SKM-1 (cell line): ENCODE data around the gene TDRD6.
A peak's percentile ranks its signal among the peaks of the same experiment; 100 is the strongest.
"Not testable (repeated sequence)": the region's sequence is repeated elsewhere in the genome, so short reads cannot be mapped to it uniquely, and the experiment has no call there.

ENCODE experiments used
- DNase-seq: peaks from one replicate; lab custom pipeline; 2025; ENCODE audit not compliant: unreplicated experiment; lab: John Stamatoyannopoulos, UW

TDRD6 gene, protein sequence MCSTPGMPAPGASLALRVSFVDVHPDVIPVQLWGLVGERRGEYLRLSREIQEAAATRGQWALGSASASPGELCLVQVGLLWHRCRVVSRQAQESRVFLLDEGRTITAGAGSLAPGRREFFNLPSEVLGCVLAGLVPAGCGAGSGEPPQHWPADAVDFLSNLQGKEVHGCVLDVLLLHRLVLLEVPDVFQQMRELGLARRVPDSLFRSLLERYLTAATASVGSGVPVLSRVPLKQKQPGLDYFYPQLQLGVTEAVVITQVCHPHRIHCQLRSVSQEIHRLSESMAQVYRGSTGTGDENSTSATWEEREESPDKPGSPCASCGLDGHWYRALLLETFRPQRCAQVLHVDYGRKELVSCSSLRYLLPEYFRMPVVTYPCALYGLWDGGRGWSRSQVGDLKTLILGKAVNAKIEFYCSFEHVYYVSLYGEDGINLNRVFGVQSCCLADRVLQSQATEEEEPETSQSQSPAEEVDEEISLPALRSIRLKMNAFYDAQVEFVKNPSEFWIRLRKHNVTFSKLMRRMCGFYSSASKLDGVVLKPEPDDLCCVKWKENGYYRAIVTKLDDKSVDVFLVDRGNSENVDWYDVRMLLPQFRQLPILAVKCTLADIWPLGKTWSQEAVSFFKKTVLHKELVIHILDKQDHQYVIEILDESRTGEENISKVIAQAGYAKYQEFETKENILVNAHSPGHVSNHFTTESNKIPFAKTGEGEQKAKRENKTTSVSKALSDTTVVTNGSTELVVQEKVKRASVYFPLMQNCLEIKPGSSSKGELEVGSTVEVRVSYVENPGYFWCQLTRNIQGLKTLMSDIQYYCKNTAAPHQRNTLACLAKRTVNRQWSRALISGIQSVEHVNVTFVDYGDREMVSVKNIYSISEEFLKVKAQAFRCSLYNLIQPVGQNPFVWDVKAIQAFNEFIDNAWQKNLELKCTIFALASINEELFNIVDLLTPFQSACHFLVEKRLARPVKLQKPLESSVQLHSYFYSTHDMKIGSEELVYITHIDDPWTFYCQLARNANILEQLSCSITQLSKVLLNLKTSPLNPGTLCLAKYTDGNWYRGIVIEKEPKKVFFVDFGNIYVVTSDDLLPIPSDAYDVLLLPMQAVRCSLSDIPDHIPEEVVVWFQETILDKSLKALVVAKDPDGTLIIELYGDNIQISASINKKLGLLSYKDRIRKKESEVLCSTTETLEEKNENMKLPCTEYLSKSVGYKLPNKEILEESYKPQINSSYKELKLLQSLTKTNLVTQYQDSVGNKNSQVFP (N-terminal part only)

DNA sequence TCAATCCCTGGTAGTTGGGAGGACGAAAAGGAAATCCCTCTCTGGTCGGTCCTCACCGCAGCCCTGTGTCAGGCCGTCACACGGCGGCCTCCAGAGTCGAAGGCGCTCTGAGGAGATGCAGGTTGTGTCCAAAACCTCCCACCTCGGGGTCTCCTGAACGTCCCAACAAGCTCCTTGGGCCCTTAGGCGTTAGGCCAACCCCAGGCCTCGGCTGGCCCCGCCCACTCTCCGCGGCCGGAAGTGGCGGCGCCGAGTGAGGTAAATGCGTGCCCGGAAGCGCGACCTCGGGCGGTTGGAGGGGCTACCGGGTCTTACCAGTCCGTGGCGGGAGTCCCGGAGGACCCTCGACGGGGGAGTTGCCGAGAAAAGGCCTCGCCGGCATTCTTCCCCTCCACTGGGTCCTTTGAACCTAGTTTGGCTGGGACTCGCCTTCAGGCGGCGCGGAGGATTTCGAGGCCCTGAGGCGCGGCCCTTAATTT lies at the start of gene TDRD6:
Gene TDRD6 (plus strand): TSS at position 267 of the 479 bp plus-strand sequence. CDS start 244 bp downstream, outside the sequence.
- DNase-seq, result no peak

DNA sequence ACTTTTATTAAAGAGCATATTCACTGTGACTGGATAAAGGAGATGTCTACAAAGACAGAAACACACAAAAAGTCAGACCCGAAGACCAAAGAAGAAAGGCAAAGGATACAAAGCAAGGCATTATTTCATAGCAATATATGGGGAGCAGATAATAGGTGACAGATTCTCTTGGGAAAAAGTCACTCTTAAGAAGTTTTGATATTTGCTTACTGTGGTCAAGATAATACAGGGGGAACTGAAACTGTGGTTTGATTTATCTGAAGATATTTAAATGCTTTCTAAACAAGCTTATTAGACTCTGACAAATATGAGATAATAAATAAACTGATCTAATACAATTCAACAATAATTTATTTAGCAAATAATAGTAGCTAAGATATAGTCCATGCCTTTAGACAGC lies 49.8 kb upstream of the TDRD6 start:
- DNase-seq, result no peak

DNA sequence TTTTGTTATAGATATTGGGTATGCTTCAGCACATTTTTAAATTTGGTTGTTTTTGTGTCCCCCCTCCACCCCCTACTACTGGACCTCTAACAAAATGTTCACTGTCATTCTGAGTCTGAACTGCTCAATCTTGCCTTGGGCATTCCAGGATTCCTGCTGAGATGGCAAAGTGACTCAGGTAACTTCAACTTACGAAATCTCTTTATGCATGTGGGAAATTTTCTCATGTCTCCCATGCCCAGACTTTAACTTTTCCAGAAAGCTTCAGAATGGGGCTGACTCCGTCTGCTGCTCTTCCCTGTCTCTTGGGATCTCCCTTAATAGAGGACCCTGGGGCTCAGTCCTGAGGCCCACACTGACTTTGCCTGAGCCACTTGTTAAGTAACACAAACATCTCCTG lies 49.0 kb upstream of the TDRD6 start:
- no peak for DNase-seq

DNA sequence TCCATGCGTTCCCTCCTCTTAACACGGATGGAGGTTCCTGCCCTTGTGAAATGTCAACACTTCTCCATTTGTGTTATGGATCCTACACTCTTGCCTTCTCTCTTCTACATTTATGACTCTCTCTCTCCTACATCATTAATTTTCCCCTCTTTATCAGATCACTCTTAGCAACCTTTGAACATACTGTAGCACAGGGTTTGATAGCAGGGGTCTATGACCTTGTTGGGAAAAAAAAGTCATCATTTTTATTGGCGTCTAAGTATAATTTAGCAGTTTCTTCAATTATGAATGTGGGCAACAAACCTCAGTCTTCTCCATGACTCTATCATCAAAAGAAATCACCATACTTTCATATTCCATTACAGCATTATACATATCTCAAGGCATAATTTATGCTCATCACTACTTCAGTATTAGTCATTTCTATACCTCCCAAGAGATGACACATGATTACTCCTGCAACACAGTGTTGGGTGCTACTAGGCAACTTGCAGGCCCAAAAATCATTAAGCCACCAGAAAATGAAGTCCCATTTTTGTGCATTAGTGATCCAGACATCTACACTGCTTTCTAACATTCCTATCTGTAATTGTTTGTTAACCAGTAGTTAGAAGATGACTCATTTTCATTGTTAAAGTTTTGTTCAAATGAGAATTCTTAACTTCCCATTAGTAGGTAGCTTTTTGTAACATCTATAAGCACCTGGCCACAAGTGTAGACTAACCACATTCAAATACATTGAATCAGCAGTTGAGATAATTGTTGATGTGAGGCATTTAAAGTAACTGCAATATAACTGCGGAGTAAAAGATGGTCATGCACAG lies 44.5 kb upstream of the TDRD6 start:
- no peak for DNase-seq

DNA sequence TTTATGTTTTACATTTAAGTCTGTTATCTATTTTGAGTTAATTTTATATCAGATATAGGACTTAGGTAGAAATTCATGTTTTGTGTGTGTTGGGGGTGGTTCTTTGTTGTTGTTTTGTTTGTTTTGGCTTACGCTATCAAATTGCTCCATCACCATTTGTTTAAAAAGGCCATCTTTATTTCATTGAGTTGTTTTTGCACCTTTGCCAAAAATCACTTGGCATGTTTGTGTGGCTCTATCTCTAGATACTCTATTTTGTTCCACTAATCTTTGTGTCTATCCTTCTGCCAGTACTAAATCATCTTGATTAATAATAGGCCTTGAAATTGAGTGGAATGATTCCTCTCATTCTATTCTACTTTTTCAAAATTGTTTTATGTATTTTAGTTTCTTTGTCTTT lies 42.4 kb upstream of the TDRD6 start:
- DNase-seq, result no peak

DNA sequence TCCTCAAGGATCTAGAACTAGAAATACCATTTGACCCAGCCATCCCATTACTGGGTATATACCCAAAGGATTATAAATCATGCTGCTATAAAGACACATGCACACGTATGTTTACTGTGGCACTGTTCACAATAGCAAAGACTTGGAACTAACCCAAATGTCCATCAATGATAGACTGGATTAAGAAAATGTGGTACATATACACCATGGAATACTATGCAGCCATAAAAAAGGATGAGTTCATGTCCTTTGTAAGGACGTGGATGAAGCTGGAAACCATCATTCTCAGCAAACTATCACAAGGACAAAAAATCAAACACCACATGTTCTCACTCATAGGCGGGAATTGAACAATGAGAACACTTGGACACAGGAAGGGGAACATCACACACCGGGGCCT lies 39.6 kb upstream of the TDRD6 start:
- DNase-seq, result not testable (repeated sequence)

DNA sequence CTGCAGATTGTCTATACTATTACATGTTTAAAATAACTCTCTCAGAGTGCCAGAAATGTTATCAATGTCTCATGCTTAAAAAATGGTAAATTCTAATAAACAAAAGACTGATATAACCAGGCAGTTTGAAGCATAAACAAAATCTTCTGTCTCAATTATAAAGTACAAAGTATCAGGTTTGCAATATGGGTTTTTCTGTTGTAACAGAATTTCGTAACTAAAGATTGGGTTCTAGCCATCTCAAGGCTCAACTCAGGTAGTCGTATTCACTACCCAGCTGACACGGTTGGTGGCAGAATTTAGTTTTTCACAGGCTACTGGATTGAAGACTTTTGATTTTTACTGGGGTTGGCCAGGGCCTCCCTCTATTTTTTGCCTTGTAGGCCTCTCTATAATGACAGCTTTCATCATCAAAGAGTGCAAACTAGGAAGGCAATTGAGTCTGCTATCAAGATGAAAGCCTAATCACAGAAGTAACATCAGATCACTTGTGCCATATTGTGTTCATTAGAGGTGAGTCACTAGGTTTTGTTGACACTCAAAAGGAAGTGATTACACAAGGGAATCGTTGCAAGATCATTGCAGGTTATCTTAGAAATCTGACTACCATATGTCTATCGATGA lies 38.7 kb upstream of the TDRD6 start:
- DNase-seq, result no peak

DNA sequence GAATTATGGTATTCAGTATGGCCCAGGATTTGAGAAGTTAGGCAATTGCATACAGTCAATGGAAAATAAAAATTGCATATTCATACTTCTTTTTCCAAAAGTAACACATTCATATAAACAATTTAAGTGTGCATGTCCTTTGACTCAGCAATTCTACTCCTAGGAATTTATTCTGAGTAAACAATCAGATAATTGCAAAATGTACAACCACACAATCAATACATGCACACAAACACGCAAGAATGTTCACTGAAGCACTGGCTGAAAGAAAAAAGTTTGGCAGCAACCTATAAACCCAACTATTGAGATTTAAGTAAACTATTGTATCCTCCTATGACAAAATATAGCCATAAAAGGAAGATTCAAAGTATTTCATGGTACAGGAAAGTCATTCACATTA lies 36.7 kb upstream of the TDRD6 start:
- no peak for DNase-seq

DNA sequence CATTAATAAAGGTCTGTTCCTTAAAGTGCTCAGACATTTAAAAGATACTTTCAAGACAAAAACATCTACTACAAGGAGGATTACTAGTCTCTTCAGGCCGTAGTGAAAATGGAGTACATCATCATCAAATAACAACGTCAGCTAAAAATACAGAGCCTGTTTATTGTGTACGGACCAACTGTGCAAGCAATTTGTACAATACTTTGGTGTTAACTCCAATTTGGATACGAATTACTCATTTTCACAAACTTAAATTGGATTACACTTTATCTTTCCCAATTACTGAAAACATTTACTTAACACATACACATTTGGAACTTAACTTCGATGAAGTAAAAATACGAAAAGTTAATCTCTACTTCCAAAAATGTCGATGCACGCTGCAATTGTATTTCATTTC lies 35.9 kb upstream of the TDRD6 start:
- no peak for DNase-seq

DNA sequence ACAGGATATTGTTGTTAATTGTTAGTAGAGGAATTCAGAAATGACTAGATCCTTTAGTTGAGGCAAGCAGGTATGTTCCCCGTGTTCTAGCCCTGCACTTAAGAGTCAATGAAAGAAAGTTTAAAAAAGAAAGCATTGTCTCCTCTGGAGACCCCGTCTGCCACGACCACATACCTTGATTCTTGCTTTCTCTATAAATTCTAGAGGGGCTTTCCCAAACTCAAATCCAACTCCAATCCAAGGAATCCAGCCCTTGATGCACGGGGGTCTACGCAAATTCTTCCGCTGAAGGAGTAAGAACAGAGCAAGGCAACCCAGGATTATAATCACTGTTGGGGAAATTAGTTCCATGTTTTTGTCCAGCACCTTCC lies 35.5 kb upstream of the TDRD6 start:
- no peak for DNase-seq

DNA sequence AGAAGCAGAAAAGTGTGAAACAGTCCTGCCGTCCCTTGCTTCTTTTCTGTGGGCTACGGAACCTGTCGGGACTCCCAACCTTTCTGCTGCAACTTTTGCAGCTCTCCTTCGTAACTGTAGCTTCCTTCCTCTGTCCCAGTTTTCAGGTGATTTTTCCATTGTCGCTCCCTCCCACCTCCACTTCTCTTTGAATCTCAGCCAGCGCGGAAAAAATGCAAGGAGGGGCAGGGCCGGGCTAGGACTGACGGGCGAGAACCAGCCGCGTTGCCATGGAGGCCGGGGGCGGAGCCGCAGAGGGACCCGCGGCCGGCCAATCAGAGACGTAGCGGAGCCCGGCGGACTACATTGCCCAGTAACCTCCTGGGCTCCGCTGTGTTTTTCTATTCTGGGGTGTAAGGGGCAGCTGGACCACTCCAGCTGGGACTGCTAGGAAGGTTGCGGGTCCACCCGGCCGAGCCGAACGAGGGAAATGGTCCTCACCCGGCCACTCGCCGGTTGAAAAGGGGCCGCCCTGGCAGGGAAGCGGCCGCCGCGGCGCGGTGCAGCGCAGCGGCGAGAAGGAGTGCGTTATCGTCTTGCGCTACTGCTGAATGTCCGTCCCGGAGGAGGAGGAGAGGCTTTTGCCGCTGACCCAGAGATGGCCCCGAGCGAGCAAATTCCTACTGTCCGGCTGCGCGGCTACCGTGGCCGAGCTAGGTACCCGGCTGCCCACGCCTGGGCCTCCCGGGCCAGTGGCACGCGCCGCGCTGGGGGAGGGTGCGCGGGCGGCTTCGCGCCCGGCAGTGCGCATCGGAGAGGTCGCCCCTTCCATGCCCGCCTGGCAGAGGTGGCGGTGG lies 34.9 kb upstream of the TDRD6 start, which contains the start of the genes CYP39A1 and SLC25A27:
Gene CYP39A1 (minus strand): TSS at position 216 of the 836 bp plus-strand sequence. CDS start 236 bp downstream, outside the sequence.
Gene SLC25A27 (plus strand): TSS at position 373 of the 836 bp plus-strand sequence. CDS start 218 bp downstream, at position 591.
- DNase-seq, result peak; percentile 83

DNA sequence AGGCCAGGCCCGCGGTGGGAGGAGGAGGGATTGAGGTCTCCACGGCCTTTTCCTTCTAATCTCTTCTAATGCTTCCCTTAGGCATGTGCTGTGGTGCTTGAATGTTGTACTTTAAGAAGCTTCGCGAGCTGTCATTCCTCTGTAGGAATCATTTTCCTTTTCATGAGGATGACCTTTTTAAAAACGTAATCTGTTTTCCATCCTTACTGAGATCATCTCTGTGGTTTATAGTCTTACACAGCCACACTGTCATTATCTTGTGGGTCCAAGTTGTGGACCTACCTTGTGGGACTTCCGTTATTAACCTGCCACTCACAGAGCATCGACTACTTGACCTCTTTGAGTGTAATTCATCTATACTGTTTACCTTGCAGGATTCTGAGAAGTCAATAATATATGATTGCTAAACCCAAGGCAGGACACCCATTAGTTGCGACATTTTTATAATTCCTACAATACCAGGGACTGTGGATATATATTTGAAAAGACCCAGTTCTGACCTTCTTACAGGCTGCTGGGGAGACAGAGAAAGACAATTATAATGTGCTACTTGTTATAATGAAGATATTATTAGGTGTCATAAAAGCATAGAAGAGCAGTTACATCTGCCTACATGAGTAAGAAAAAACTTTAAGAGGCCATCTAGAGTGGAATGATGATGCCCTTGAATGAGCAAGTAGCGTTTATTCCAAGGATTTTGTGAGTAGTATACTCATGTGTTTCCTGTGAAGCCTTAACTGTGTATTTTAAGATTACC lies 34.1 kb upstream of the TDRD6 start:
- no peak for DNase-seq

DNA sequence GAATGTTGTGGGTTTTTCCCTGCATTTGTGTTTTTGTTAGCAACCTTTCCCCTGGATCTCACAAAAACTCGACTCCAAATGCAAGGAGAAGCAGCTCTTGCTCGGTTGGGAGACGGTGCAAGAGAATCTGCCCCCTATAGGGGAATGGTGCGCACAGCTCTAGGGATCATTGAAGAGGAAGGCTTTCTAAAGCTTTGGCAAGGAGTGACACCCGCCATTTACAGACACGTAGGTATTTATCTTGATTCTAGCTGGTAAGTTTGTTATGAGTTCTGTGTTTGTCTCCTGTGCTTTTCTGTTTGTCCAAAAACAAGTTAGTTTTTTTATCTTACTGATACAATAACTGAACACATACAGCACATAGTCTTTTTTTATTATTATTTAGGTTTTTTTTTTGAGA lies 31.9 kb upstream of the TDRD6 start:
- peak; percentile 16 for DNase-seq

DNA sequence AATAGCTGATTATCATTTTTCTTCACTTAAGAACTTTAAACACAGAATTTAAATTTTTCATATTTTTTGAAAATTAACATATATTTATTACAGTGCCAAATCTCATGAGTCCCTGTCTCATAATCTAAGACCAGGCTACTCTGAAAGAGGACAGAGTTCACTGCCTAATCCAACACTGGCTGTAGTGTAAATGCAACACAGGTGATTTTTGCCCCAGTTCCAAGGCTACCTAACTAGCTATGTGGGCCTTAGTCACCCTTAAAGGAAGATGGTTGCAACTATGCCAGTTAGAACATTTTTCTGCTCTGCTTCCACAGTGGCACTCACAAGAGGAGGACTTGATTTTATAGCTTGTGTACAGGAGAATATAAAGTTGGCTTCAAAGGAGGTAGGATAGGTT lies 30.0 kb upstream of the TDRD6 start:
- no peak for DNase-seq

DNA sequence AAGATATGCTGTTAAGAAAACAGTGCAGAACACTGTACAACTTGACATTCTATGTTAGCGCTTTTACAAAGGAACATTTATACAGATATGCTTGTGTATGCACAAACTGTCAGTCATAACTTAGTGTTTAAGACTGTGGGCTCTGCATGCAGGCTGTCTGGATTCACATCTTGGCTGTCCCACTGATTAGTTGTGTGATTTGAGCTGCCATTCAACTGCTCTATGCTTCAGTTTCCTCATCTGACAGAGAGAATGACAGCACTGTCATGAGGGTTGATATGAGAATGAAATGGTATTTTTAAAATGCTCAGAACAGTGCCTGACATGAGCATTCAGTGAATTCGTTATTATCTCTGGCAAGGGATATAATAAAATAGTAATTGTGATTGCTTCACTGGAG lies 26.2 kb upstream of the TDRD6 start:
- DNase-seq, result no peak

DNA sequence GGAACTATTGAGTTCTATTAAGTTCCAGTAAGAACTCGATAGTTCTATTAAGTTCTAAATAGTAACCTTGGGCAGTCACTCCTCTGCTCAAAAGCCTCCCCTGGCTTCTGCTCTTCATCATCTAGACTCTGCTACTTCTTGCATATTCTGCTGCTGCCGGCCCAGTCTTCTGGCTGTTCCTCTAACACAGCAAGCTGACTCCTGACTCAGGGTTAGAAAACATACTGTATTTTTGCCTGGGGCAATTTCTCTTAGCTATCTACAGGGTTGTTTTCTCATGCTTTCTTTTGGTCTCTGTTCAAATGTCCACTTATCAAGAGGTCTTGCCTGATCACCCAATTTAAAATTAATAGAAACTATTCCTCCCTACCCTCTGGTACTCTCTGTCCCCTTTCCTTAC lies 20.3 kb upstream of the TDRD6 start:
- no peak for DNase-seq

DNA sequence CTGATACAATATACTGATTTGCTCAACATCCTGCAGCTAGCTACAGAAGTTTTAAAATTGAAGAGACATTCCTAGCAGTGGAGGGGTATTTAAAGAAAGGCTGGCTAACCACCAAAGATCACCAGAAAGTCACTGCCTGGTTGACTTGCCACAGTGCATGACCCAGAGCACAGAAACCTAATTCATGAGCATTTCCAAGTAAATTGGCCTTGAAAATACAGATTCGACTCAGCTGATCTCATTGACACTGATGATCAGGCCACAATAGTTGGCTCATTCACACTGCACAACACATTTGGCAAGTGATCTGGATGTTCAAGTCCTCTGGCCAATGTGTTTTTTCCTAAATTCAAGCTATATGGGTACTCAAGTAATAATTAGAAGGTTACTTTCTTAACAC lies 13.3 kb upstream of the TDRD6 start:
- DNase-seq, result no peak
